Measurements from ENCODE around the gene NPRL2. TPM values are rescaled to one million over a fixed set of nuclear protein-coding genes. Genes with fewer than 3 reads are reported as not detected.

Gene NPRL2
- total and polyA plus RNA-seq, 2 experiments from 2014 or later: 22.3 to 27.7 TPM

DNA sequence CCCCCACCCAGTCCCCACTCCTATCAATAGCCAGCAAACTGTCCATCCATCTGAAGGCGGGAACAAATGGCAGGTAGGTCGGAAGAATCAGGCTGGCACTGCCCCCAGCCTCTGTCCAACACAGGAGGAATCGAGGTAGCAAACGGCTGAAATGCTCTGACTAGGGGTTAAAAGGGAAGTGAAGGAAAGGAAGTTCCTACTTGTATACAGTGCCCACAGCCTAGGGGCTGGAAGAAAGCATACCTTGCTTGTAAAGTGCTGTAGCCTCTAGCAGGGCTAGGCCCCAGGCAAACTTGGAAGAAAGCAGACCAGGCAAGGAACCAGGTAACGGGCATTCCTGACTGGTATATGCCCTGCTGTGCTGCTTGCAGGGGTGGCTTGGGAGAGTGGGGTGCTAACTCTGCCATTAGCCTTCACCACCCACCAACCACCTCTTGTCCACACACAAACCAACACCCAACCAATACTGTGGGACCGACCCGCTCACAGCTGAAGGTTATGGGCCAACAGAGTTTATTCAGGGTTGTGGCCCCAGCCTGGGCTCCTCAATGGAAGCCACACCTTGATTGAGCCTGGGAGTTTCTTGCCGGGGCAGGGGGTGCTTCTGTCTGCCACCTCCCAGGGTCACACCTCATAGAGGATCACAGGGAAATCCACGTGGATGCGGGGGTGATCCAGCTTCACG is 24.9 kb downstream of the NPRL2 start:
- Histone ChIP-seq H2AFZ (no peak overlapping the region), H3K79me2 (replicated peaks; ENCODE audit: insufficient read depth) (peaks cover 16% of the 10 kb centered on the region), H3K4me3 (no peak overlapping the region), H3K9me2 (ENCODE audit: insufficient read depth) (no peaks in the 10 kb centered on the region), H3K27ac (ENCODE audit: low read depth) (no peak overlapping the region), H3K36me3 (ENCODE audit: insufficient read depth) (peaks cover 2% of the 10 kb centered on the region; the same call in 1 of the 2 replicates), H3K27me3 (ENCODE audit: insufficient read depth) (no peaks in the 10 kb centered on the region), H3F3A (replicated peaks; ENCODE audit: low read depth) (peaks cover 34% of the 10 kb centered on the region; the same call in 1 of the 2 replicates), H3K4me1 (ENCODE audit: insufficient read depth) (peaks cover 18% of the 10 kb centered on the region), H4K20me1 (replicated peaks; ENCODE audit: insufficient read depth) (peaks cover 8% of the 10 kb centered on the region; the same call in 1 of the 2 replicates), H3K4me2 (no peak overlapping the region)
- H3K36me3 Mint-ChIP-seq (ENCODE audit: low read depth): peaks cover 25% of the 10 kb centered on the region
- no peak overlapping the region for H3K4me3 Mint-ChIP-seq
- TF ChIP-seq, protein P1, sequence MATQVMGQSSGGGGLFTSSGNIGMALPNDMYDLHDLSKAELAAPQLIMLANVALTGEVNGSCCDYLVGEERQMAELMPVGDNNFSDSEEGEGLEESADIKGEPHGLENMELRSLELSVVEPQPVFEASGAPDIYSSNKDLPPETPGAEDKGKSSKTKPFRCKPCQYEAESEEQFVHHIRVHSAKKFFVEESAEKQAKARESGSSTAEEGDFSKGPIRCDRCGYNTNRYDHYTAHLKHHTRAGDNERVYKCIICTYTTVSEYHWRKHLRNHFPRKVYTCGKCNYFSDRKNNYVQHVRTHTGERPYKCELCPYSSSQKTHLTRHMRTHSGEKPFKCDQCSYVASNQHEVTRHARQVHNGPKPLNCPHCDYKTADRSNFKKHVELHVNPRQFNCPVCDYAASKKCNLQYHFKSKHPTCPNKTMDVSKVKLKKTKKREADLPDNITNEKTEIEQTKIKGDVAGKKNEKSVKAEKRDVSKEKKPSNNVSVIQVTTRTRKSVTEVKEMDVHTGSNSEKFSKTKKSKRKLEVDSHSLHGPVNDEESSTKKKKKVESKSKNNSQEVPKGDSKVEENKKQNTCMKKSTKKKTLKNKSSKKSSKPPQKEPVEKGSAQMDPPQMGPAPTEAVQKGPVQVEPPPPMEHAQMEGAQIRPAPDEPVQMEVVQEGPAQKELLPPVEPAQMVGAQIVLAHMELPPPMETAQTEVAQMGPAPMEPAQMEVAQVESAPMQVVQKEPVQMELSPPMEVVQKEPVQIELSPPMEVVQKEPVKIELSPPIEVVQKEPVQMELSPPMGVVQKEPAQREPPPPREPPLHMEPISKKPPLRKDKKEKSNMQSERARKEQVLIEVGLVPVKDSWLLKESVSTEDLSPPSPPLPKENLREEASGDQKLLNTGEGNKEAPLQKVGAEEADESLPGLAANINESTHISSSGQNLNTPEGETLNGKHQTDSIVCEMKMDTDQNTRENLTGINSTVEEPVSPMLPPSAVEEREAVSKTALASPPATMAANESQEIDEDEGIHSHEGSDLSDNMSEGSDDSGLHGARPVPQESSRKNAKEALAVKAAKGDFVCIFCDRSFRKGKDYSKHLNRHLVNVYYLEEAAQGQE (IDR thresholded peaks at IDR 0.05; ENCODE audit: unreplicated experiment): no peak
- TF ChIP-seq, protein P2, sequence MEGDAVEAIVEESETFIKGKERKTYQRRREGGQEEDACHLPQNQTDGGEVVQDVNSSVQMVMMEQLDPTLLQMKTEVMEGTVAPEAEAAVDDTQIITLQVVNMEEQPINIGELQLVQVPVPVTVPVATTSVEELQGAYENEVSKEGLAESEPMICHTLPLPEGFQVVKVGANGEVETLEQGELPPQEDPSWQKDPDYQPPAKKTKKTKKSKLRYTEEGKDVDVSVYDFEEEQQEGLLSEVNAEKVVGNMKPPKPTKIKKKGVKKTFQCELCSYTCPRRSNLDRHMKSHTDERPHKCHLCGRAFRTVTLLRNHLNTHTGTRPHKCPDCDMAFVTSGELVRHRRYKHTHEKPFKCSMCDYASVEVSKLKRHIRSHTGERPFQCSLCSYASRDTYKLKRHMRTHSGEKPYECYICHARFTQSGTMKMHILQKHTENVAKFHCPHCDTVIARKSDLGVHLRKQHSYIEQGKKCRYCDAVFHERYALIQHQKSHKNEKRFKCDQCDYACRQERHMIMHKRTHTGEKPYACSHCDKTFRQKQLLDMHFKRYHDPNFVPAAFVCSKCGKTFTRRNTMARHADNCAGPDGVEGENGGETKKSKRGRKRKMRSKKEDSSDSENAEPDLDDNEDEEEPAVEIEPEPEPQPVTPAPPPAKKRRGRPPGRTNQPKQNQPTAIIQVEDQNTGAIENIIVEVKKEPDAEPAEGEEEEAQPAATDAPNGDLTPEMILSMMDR (conservative IDR thresholded peaks at IDR 0.05; ENCODE audit: low read depth in 2 of 2): no peak
- no peak for TF ChIP-seq STAT1 (IDR thresholded peaks at IDR 0.05; ENCODE audit: unreplicated experiment)
- no peak for TF ChIP-seq EZH2 (IDR thresholded peaks at IDR 0.05; ENCODE audit: low read depth, unreplicated experiment)
- TF ChIP-seq CREB1 (CRISPR knock-in tag; IDR thresholded peaks at IDR 0.05; ENCODE audit: low read depth): no peak
- no peak for TF ChIP-seq EZH2phosphoT487 (IDR thresholded peaks at IDR 0.05; ENCODE audit: unreplicated experiment)
- TF ChIP-seq, protein P3, sequence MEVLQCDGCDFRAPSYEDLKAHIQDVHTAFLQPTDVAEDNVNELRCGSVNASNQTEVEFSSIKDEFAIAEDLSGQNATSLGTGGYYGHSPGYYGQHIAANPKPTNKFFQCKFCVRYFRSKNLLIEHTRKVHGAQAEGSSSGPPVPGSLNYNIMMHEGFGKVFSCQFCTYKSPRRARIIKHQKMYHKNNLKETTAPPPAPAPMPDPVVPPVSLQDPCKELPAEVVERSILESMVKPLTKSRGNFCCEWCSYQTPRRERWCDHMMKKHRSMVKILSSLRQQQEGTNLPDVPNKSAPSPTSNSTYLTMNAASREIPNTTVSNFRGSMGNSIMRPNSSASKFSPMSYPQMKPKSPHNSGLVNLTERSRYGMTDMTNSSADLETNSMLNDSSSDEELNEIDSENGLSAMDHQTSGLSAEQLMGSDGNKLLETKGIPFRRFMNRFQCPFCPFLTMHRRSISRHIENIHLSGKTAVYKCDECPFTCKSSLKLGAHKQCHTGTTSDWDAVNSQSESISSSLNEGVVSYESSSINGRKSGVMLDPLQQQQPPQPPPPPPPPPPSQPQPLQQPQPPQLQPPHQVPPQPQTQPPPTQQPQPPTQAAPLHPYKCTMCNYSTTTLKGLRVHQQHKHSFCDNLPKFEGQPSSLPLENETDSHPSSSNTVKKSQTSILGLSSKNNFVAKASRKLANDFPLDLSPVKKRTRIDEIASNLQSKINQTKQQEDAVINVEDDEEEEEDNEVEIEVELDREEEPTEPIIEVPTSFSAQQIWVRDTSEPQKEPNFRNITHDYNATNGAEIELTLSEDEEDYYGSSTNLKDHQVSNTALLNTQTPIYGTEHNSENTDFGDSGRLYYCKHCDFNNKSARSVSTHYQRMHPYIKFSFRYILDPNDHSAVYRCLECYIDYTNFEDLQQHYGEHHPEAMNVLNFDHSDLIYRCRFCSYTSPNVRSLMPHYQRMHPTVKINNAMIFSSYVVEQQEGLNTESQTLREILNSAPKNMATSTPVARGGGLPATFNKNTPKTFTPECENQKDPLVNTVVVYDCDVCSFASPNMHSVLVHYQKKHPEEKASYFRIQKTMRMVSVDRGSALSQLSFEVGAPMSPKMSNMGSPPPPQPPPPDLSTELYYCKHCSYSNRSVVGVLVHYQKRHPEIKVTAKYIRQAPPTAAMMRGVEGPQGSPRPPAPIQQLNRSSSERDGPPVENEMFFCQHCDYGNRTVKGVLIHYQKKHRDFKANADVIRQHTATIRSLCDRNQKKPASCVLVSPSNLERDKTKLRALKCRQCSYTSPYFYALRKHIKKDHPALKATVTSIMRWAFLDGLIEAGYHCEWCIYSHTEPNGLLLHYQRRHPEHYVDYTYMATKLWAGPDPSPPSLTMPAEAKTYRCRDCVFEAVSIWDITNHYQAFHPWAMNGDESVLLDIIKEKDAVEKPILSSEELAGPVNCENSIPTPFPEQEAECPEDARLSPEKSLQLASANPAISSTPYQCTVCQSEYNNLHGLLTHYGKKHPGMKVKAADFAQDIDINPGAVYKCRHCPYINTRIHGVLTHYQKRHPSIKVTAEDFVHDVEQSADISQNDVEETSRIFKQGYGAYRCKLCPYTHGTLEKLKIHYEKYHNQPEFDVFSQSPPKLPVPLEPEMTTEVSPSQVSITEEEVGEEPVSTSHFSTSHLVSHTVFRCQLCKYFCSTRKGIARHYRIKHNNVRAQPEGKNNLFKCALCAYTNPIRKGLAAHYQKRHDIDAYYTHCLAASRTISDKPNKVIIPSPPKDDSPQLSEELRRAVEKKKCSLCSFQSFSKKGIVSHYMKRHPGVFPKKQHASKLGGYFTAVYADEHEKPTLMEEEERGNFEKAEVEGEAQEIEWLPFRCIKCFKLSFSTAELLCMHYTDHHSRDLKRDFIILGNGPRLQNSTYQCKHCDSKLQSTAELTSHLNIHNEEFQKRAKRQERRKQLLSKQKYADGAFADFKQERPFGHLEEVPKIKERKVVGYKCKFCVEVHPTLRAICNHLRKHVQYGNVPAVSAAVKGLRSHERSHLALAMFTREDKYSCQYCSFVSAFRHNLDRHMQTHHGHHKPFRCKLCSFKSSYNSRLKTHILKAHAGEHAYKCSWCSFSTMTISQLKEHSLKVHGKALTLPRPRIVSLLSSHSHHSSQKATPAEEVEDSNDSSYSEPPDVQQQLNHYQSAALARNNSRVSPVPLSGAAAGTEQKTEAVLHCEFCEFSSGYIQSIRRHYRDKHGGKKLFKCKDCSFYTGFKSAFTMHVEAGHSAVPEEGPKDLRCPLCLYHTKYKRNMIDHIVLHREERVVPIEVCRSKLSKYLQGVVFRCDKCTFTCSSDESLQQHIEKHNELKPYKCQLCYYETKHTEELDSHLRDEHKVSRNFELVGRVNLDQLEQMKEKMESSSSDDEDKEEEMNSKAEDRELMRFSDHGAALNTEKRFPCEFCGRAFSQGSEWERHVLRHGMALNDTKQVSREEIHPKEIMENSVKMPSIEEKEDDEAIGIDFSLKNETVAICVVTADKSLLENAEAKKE (CRISPR knock-in tag; IDR thresholded peaks at IDR 0.05): no peak
- no peak for TF ChIP-seq POLR2AphosphoS5 (IDR thresholded peaks at IDR 0.05; ENCODE audit: low read depth)
- no peak for TF ChIP-seq ZNF331 (CRISPR knock-in tag; IDR thresholded peaks at IDR 0.05; ENCODE audit: low read depth)
- H3K4me1 Mint-ChIP-seq: peaks cover 32% of the 10 kb centered on the region
- no peaks in the 10 kb centered on the region for H3K9me3 Mint-ChIP-seq
- H3K27me3 Mint-ChIP-seq (ENCODE audit: insufficient read depth, low read depth, poor library complexity): peaks cover 16% of the 10 kb centered on the region
- H3K27ac Mint-ChIP-seq: no peak overlapping the region
- DNase-seq (ENCODE audit: low spot score) (no peak), ATAC-seq (no peak)
